Mesenchymal stem cell (in vitro differentiated cells and primary cell): ENCODE results near the gene ARHGEF25.

ENCODE experiments used
- DNase-seq: peaks from one replicate; pipeline ENCODE4 v3.0.0-alpha.2; 2013
- H2AFZ ChIP-seq: one replicate; pipeline ENCODE4 v1.6.1; 2013; ENCODE audit warnings: low read depth, mild to moderate bottlenecking, control low read depth, inconsistent platforms, low read length, moderate library complexity
- H2AK5ac ChIP-seq: 2 replicates; pipeline ENCODE4 v1.6.1; 2013; ENCODE audit warnings: low read length, moderate library complexity, mild to moderate bottlenecking, inconsistent platforms; ENCODE audit not compliant: severe bottlenecking
- H2BK120ac ChIP-seq: one replicate; pipeline ENCODE4 v1.6.1; 2013; ENCODE audit warnings: low read depth, mild to moderate bottlenecking, inconsistent platforms, low read length, moderate library complexity
- H2BK12ac ChIP-seq, 2 experiments: one replicate each; pipeline ENCODE4 v1.6.1; 2013; ENCODE audit warnings: inconsistent platforms in 2 of 2, low read length in 2 of 2, mild to moderate bottlenecking in 2 of 2, moderate library complexity in 2 of 2, control low read depth in 1 of 2
- H2BK15ac ChIP-seq: one replicate; pipeline ENCODE4 v1.6.1; 2013; ENCODE audit warnings: mild to moderate bottlenecking, low read depth, inconsistent platforms; ENCODE audit not compliant: poor library complexity, severe bottlenecking
- H2BK5ac ChIP-seq: 2 replicates; pipeline ENCODE4 v1.6.1; 2013; ENCODE audit warnings: low read depth, mild to moderate bottlenecking, low read length, control low read depth, inconsistent platforms; ENCODE audit not compliant: poor library complexity, severe bottlenecking
- H3K14ac ChIP-seq, 2 experiments: one replicate each; pipeline ENCODE4 v1.6.1; 2013; ENCODE audit warnings: inconsistent platforms in 2 of 2, low read length in 2 of 2, control low read depth in 1 of 2, mild to moderate bottlenecking in 1 of 2, moderate library complexity in 1 of 2
- H3K18ac ChIP-seq, 2 experiments: one replicate each; pipeline ENCODE4 v1.6.1; 2013; ENCODE audit warnings: inconsistent platforms in 2 of 2, low read length in 2 of 2, control low read depth in 1 of 2, low read depth in 1 of 2, mild to moderate bottlenecking in 1 of 2
- H3K23ac ChIP-seq, 2 experiments: one replicate each; pipeline ENCODE4 v1.6.1; 2013; ENCODE audit warnings: inconsistent platforms in 2 of 2, low read length in 2 of 2, mild to moderate bottlenecking in 2 of 2, moderate library complexity in 2 of 2, control low read depth in 1 of 2
- H3K27ac ChIP-seq: 2 replicates; pipeline ENCODE4 v1.5.1; 2013; ENCODE audit warnings: mild to moderate bottlenecking, moderate library complexity, low read length, control low read depth, inconsistent platforms; ENCODE audit not compliant: poor library complexity, severe bottlenecking
- H3K27me3 ChIP-seq, 2 experiments: 2 replicates each; pipeline versions ENCODE4 v1.6.1 to v1.7.0; 2013; ENCODE audit warnings: low read length in 2 of 2, mild to moderate bottlenecking in 2 of 2, moderate library complexity in 2 of 2, control low read depth in 1 of 2, inconsistent platforms in 1 of 2; ENCODE audit not compliant: control insufficient read depth in 1 of 2, insufficient read depth in 1 of 2
- H3K36me3 ChIP-seq, 2 experiments: 2 replicates each; pipeline versions ENCODE4 v1.6.1 to v1.7.0; 2013; ENCODE audit warnings: low read length in 2 of 2, control low read depth in 1 of 2, inconsistent platforms in 1 of 2, low read depth in 1 of 2, mild to moderate bottlenecking in 1 of 2; ENCODE audit not compliant: insufficient read depth in 2 of 2, control insufficient read depth in 1 of 2
- H3K4ac ChIP-seq, 2 experiments: one replicate each; pipeline ENCODE4 v1.6.1; 2013; ENCODE audit warnings: inconsistent platforms in 2 of 2, low read length in 2 of 2, mild to moderate bottlenecking in 2 of 2, moderate library complexity in 2 of 2, control low read depth in 1 of 2, low read depth in 1 of 2
- H3K4me1 ChIP-seq: 2 replicates; pipeline ENCODE4 v1.6.1; 2013; ENCODE audit warnings: low read depth, low read length, control low read depth; ENCODE audit not compliant: control insufficient read depth, insufficient read depth
- H3K4me2 ChIP-seq: 2 replicates; pipeline ENCODE4 v1.6.1; 2013; ENCODE audit warnings: low read length, mild to moderate bottlenecking, inconsistent platforms; ENCODE audit not compliant: poor library complexity, severe bottlenecking
- H3K4me3 ChIP-seq, 2 experiments: 2 replicates each; pipeline versions ENCODE4 v1.5.1 to v1.7.0; 2013; ENCODE audit warnings: low read length in 2 of 2, mild to moderate bottlenecking in 2 of 2, control low read depth in 1 of 2, low read depth in 1 of 2; ENCODE audit not compliant: insufficient read depth in 1 of 2
- H3K79me1 ChIP-seq: replicated peaks from 2 replicates; pipeline ENCODE4 v1.6.1; 2013; ENCODE audit warnings: mild to moderate bottlenecking, control low read depth, low read length, inconsistent platforms; ENCODE audit not compliant: poor library complexity, severe bottlenecking
- H3K9ac ChIP-seq: 2 replicates; pipeline ENCODE4 v1.7.0; 2013; ENCODE audit warnings: mild to moderate bottlenecking, low read length, moderate library complexity
- H3K9me3 ChIP-seq: 2 replicates; pipeline ENCODE4 v1.7.0; 2013; ENCODE audit warnings: mild to moderate bottlenecking, low read length; ENCODE audit not compliant: control insufficient read depth
- H4K8ac ChIP-seq: one replicate; pipeline ENCODE4 v1.6.1; 2013; ENCODE audit warnings: inconsistent platforms, mild to moderate bottlenecking, low read length, moderate library complexity
- H4K91ac ChIP-seq: one replicate; pipeline ENCODE4 v1.6.1; 2013; ENCODE audit warnings: mild to moderate bottlenecking, low read length, inconsistent platforms
- whole genome bisulfite sequencing: methylation state at CpG from one replicate; pipeline ENCODE4 v1.1.7; 2013; ENCODE audit warnings: mixed read lengths; 5-methylcytosine and 5-hydroxymethylcytosine counted together

Gene ARHGEF25

GRCh38 chr12:57613427-57614109, 2.3 kb downstream of the ARHGEF25 start:
- Histone ChIP-seq H3K4ac (no peak overlapping the region), H3K79me1 (peaks cover 7% of the 10 kb centered on the region), H4K8ac (no peak overlapping the region), H2AK5ac (no peak overlapping the region), H3K4me2 (no peak overlapping the region), H3K36me3 (peaks cover 0 to 54% of the 10 kb centered on the region in 2 experiments), H2BK120ac (no peak overlapping the region), H2BK5ac (no peak overlapping the region), H3K18ac (no peak overlapping the region), H2BK15ac (no peak overlapping the region), H3K4me1 (peaks cover 15% of the 10 kb centered on the region), H3K9ac (no peak overlapping the region), H3K27me3 (peaks cover 4 to 66% of the 10 kb centered on the region in 2 experiments), H2AFZ (no peak overlapping the region), H4K91ac (no peak overlapping the region), H3K14ac (no peak overlapping the region), H3K27ac (no peak overlapping the region), H3K9me3 (no peaks in the 10 kb centered on the region), H2BK12ac (no peak overlapping the region), H3K23ac (no peak overlapping the region), H3K4me3 (no peak overlapping the region)
- WGBS, result 85% methylated on average over 9 of the region's 10 CpGs
- DNase-seq, result no peak

GRCh38 chr12:57614178-57614947, 3.1 kb downstream of the ARHGEF25 start:
- Histone ChIP-seq H2BK15ac (no peak overlapping the region), H3K36me3 (peaks cover 0 to 46% of the 10 kb centered on the region in 2 experiments), H4K8ac (peak overlapping the region; percentile 27), H3K4me1 (peaks cover 17% of the 10 kb centered on the region), H3K27me3 (peaks cover 8 to 68% of the 10 kb centered on the region in 2 experiments), H3K4ac (no peak overlapping the region), H3K4me2 (no peak overlapping the region), H3K18ac (no peak overlapping the region), H4K91ac (no peak overlapping the region), H3K4me3 (no peak overlapping the region), H3K79me1 (peaks cover 7% of the 10 kb centered on the region), H2BK5ac (no peak overlapping the region), H2AFZ (no peak overlapping the region), H3K9ac (no peak overlapping the region), H3K9me3 (no peaks in the 10 kb centered on the region), H3K23ac (no peak overlapping the region), H2BK12ac (no peak overlapping the region), H3K27ac (no peak overlapping the region), H2AK5ac (no peak overlapping the region), H3K14ac (no peak overlapping the region), H2BK120ac (no peak overlapping the region)
- no peak for DNase-seq
- WGBS, result 67% methylated on average over 9 of the region's 14 CpGs

GRCh38 chr12:57614948-57615500, 3.8 kb downstream of the ARHGEF25 start:
- H3K4ac ChIP-seq, result no peak overlapping the region
- H3K9me3 ChIP-seq, result no peaks in the 10 kb centered on the region
- H3K23ac ChIP-seq, result no peak overlapping the region
- no peak overlapping the region for H4K8ac ChIP-seq
- no peak for DNase-seq
- no peak overlapping the region for H3K27ac ChIP-seq
- H3K4me2 ChIP-seq, result no peak overlapping the region
- peaks cover 0 to 44% of the 10 kb centered on the region in 2 experiments for H3K36me3 ChIP-seq
- no peak overlapping the region for H2BK15ac ChIP-seq
- H3K27me3 ChIP-seq, result peaks cover 15 to 73% of the 10 kb centered on the region in 2 experiments
- H2AFZ ChIP-seq, result no peak overlapping the region
- H2BK120ac ChIP-seq, result no peak overlapping the region
- H3K79me1 ChIP-seq, result peaks cover 7% of the 10 kb centered on the region
- WGBS, result 85% methylated on average over 11 of the region's 11 CpGs
- H2BK12ac ChIP-seq, result no peak overlapping the region
- no peak overlapping the region for H3K14ac ChIP-seq
- H2BK5ac ChIP-seq, result no peak overlapping the region
- peaks cover 20% of the 10 kb centered on the region for H3K4me1 ChIP-seq
- H4K91ac ChIP-seq, result no peak overlapping the region
- H3K9ac ChIP-seq, result no peak overlapping the region
- H2AK5ac ChIP-seq, result no peak overlapping the region
- H3K4me3 ChIP-seq, result no peak overlapping the region
- no peak overlapping the region for H3K18ac ChIP-seq

GRCh38 chr12:57615637-57616036, 4.4 kb downstream of the ARHGEF25 start:
- Histone ChIP-seq H3K4me3 (no peak overlapping the region), H3K4ac (no peak overlapping the region), H2AFZ (no peak overlapping the region), H3K27ac (no peak overlapping the region), H3K23ac (peak overlapping the region in 1 of 2 experiments; percentile 35), H2BK5ac (no peak overlapping the region), H3K4me1 (peaks cover 16% of the 10 kb centered on the region), H3K9me3 (no peaks in the 10 kb centered on the region), H4K91ac (no peak overlapping the region), H3K18ac (no peak overlapping the region), H4K8ac (no peak overlapping the region), H3K9ac (no peak overlapping the region), H2BK12ac (no peak overlapping the region), H2BK120ac (no peak overlapping the region), H3K4me2 (no peak overlapping the region), H2AK5ac (no peak overlapping the region), H3K79me1 (peaks cover 7% of the 10 kb centered on the region), H3K14ac (no peak overlapping the region), H2BK15ac (no peak overlapping the region), H3K36me3 (peaks cover 0 to 44% of the 10 kb centered on the region in 2 experiments), H3K27me3 (peaks cover 21 to 75% of the 10 kb centered on the region in 2 experiments)
- 80% methylated on average over 5 of the region's 5 CpGs for WGBS
- no peak for DNase-seq
